ENCODE measurements around the gene HOXA5.

Gene HOXA5

GRCh38 chr7:27128776-27129728 lies 14.4 kb downstream of the HOXA5 start:
- TF ChIP-seq, protein P1, sequence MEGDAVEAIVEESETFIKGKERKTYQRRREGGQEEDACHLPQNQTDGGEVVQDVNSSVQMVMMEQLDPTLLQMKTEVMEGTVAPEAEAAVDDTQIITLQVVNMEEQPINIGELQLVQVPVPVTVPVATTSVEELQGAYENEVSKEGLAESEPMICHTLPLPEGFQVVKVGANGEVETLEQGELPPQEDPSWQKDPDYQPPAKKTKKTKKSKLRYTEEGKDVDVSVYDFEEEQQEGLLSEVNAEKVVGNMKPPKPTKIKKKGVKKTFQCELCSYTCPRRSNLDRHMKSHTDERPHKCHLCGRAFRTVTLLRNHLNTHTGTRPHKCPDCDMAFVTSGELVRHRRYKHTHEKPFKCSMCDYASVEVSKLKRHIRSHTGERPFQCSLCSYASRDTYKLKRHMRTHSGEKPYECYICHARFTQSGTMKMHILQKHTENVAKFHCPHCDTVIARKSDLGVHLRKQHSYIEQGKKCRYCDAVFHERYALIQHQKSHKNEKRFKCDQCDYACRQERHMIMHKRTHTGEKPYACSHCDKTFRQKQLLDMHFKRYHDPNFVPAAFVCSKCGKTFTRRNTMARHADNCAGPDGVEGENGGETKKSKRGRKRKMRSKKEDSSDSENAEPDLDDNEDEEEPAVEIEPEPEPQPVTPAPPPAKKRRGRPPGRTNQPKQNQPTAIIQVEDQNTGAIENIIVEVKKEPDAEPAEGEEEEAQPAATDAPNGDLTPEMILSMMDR (IDR thresholded peaks at IDR 0.05; ENCODE audit: extremely low read depth, missing control alignments), result no peak
- no peak for DNase-seq (ENCODE audit: low spot score)

- TF ChIP-seq, protein P1 (IDR thresholded peaks at IDR 0.05; ENCODE audit: extremely low read depth, missing control alignments), result no peak
- DNase-seq (ENCODE audit: low spot score), result no peak
Observed at GRCh38 chr7:27128034-27128433, 15.4 kb downstream of the HOXA5 start.

DNA sequence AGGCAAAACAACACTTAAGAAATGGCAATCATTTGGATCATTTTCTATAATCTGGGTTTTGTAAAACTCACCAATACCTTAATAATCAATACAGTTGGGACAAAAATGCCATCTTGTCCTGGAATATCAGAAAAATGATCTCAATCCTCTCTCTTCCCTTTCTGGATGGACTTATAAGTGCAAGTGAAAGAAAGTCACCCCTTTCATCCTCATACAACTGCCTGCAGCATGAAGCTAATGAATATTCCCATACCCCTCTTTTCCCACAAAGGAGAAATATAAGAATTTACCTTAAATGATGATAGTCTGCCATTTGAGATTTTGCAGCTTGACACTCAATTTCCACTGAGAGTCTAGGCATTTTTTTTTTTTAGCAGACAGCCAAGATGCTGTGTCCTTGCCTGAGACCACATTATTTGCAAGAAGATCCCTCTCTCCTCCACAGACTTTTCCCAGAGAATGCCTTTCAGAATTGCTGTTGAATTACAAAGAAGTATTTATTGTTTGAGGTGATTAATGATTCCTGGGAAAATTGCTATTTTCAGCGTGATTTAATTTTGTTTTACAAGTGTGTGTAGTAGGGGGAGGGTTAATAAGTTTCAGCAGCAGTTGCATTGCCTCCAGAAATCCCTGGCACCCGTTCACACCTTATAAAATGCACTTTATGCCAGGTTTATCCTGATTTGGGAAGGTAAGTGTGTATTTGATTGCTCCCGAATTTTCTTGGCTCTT lies 16.7 kb downstream of the HOXA5 start:
- DNase-seq (ENCODE audit: low spot score), result no peak
- TF ChIP-seq, protein P1 (IDR thresholded peaks at IDR 0.05; ENCODE audit: extremely low read depth, missing control alignments), result no peak

DNA sequence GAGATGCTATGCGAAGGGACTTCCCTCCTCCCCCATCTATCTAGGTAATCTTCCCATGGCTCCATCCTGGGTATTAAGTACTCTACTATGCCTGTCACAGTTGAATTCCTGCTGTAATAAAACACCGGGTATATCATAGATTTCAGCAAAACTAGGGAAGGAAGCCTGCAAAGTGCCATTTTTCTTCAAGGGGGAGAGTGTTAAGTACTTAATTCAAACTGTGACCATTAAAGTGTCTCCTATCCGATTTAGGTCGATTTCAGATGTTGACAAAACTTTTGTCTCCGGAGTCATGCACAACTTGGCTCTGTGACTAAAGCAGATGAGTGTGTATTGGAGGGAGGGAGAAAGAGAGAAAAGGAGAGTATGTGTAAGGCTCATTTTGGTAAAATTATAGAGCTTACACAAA lies 17.5 kb downstream of the HOXA5 start:
- TF ChIP-seq, protein P1 (IDR thresholded peaks at IDR 0.05; ENCODE audit: extremely low read depth, missing control alignments), result no peak
- no peak for DNase-seq (ENCODE audit: low spot score)

GRCh38 chr7:27124902-27125689 lies 18.4 kb downstream of the HOXA5 start:
- DNase-seq (ENCODE audit: low spot score), result no peak
- TF ChIP-seq, protein P1 (IDR thresholded peaks at IDR 0.05; ENCODE audit: extremely low read depth, missing control alignments), result no peak

- no peak for DNase-seq (ENCODE audit: low spot score)
- TF ChIP-seq, protein P1 (IDR thresholded peaks at IDR 0.05; ENCODE audit: extremely low read depth, missing control alignments), result no peak
Observed at GRCh38 chr7:27124096-27124901, 19.2 kb downstream of the HOXA5 start.
